HUDEP-2 (cell line): ENCODE results near the gene SLC25A44.

ENCODE experiments used
- DNase-seq, 76 experiments: peaks; one replicate each; lab custom pipeline; 2025; ENCODE audit not compliant: unreplicated experiment in 76 of 76; lab: John Stamatoyannopoulos, UW

Gene SLC25A44

DNA sequence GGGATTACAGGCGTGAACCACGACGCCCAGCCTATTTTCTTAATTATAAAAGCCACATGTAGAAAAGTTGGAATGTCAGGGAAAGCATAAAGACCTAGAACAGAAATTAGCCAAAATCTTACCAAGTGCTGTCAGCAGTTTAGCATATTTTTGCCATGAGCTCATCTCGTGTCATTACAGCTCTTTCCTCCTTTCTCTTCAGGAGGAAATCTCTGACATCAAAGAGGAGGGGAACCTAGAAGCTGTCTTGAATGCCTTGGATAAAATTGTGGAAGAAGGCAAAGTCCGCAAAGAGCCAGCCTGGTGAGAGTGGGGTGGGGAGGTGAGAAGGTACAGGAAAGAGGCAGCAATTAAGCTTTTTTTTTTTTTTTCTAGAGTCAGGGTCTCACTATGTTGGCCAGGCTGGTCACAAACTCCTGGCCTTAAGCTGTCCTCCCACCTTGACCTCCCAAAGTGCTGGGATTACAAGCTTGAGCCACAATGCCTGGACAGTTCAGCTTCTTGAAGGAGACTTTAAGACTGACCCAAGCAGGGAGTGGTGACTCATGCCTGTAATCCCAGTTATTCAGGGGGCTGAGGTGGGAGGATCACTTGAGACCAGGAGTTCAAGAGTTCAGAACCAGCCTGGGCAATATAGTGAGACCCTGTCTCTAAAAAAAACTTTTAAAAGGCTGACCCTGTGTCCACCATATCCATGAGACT is 39.7 kb downstream of the SLC25A44 start:
- no peak for DNase-seq

DNA sequence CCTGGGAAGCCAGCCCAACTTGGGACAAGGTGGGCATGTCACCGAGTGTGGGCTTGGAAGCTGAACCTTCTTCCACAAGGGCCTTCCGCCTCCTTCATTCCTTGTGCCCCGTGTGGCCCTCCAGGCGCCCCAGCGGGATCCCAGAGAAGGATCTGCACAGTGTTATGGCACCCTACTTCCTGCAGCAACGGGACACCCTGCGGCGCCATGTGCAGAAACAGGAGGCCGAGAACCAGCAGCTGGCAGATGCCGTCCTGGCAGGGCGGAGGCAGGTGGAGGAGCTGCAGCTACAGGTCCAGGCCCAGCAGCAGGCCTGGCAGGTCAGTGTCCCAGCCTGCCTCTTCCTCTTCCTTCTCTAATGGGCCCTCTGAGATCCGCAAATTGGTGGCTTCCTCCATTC is 42.3 kb downstream of the SLC25A44 start:
- no peak for DNase-seq

DNA sequence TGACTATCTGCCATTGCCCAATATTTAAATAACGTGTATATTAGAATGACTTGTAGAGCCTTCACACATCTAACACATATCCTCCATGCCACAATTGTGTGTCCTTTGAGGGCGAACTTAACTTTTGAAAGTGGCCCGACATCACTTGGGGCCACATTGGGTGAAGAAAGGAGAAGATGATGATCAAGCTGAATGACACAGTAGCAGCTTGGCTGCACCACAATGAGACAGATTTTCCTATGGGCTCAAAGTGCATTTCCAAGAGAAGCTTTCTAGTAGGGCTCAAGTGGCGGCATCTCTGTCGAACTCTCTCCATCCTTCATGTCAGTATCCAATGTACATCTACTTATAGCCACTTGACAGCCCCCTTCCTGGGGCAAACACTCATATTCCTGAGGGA is 44.3 kb downstream of the SLC25A44 start:
- DNase-seq, result no peak

DNA sequence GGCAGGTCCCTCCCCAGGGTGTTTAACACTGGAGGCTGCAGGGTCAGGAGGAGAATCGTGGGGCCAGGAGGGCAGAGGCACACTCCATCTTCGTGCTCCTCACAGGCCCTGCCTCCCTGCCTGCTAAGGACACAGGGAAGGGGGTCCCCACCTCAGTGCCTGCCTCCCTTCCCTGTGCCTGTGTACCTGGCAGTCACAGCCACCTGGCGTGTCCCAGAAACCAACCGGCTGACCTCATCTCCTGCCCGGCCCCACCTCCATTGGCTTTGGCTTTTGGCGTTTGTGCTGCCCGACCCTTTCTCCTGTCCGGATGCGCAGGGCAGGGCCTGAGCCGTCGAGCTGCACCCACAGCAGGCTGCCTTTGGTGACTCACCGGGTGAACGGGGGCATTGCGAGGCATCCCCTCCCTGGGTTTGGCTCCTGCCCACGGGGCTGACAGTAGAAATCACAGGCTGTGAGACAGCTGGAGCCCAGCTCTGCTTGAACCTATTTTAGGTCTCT is 47.5 kb downstream of the SLC25A44 start:
- no peak for DNase-seq

DNA sequence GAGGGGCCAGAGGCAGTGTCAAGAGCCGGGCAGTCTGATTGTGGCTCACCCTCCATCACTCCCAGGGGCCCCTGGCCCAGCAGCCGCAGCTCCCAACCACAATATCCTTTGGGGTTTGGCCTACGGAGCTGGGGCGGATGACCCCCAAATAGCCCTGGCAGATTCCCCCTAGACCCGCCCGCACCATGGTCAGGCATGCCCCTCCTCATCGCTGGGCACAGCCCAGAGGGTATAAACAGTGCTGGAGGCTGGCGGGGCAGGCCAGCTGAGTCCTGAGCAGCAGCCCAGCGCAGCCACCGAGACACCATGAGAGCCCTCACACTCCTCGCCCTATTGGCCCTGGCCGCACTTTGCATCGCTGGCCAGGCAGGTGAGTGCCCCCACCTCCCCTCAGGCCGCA is 48.0 kb downstream of the SLC25A44 start, which contains the start of gene BGLAP:
Gene BGLAP, plus strand, starts transcription at position 259 of the 400 bp plus-strand sequence. Its CDS starts 48 bp downstream, at position 307.
- DNase-seq, result no peak

DNA sequence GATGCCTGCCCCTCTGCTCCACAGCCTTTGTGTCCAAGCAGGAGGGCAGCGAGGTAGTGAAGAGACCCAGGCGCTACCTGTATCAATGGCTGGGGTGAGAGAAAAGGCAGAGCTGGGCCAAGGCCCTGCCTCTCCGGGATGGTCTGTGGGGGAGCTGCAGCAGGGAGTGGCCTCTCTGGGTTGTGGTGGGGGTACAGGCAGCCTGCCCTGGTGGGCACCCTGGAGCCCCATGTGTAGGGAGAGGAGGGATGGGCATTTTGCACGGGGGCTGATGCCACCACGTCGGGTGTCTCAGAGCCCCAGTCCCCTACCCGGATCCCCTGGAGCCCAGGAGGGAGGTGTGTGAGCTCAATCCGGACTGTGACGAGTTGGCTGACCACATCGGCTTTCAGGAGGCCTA is 48.8 kb downstream of the SLC25A44 start:
- no peak for DNase-seq

DNA sequence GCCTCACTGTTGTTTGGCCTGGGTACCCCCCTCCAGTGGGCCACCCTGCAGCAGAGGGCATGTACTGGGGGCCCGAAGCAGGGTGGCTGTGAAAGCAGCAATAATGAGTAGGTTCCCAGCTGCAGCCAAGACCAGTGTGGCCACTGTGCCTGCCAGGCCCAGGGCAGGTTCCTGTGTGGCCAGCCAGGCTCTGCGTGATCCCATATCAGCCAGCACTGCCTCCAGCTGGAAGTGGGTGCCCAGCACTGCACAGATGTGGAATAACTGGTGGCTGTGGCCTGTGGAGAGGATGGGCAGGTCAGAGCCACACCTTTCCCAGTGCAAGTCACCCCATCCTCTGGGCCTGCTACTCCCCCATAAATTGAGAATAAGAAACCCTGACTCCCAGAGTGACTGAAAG is 50.2 kb downstream of the SLC25A44 start:
- no peak for DNase-seq

DNA sequence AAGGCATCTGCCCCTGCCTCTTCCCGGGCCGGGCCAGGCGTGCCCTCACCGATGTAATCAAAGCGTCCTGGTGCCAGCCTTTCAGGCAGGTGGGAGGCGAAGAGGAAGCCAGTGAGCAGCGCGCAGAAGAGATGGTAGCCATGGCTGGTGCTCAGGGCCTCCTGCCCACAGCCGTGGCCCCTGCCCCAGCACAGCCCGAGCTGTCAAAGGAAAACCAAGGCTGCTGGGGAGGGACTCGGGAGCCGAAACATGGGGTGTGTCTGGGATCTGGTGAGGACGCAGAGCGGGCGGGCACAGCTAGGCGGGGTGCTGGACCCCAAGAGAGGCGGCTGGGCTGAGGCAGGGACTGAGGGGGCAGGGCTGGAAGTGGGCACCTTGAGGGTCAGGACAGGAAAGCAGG is 50.8 kb downstream of the SLC25A44 start:
- no peak for DNase-seq

DNA sequence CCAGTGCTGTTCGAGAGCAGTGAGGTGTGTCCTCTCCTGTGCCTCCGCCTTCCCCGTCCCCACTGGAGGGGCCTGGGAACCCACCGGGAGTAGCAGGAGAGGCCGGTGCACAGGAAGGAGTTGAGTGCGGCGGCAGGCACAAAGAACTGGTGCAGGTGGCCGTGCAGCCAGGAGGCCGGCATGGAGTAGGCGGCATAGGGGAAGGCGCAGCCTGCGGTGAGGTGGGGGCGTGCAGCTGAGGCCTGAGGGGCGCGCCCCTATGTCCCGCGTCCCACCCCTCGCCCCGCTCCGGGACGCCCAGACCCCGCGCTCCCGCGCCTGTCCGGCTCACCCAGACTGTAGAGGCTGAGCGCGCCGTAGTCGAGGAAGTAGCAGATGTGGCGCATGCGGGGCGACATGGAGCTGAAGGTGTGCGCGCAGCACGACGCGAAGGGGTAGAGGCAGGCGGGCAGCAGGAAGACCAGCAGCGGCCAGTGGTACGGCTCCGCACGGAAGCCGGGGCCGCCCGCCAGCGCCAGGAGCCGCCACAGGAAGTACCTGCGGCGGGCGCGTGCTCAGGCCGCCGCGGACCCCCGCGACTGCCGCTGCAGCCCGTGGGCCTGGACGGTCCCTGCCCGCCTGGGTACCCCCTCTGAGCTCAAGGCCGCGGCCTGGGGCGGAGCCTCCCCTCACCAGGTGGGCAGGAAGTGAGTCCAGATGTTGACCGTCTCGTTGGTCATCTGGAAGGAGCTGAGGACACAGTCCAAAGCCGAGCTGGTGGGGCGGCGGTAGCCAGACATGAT is 51.7 kb downstream of the SLC25A44 start:
- DNase-seq, result no peak

DNA sequence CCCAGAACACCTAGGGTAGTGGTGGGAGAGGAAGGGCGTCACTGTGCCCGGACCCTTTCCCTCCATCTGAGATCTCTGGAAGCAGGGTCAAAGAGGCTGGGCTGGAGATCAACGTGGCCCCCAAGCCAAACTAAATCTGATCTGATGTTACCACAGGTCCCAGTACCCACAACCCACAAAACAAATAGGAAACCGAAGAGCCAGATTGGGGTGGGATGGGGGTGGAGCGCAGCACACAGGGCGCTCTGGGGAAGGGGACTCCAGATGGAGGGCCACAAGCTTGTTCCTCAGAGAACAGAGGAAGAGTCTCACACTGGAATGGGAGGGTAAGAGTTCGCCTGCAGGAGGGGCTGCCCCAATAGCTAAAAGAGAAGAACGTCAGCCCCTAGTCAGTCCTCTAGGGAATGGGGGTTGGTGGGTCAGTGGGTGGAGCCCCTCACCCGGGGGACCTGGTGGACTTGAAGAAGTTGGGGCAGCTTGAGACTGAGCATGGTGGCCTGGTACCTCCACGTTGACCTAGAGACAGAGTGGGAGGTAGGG is 52.4 kb downstream of the SLC25A44 start:
- no peak for DNase-seq

DNA sequence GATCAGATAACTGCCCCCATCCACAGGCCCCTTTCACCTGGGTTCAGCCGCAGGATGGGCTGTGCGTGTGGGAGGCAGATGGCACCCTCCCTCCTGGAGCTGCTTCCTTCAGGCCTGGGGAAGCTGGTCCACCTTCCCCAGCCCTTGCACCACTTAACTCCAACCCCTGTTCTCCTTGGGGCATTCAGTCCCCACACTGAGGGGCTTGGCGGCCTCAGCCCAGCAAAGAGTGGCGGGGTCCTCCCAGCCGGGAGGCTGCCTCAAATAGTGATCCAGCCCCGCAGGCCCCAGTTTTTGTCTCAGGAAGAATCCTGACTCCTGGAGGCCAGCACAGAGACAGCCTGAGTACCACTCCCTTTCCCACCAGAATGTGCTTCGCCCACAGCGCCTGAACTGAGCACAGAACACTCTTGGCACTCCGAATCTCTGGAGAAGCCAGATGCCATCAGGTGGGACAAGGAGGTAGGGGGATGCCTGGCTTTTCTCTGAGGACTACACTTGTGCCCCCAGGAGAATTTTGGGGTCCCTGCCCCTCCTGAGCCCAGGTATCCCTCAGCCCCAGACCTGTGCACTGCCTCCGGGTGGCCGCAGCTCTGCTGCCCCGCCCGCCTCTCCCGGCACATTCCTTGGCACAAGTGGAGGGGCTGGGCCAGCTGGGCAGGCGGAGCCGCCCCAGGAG is 53.0 kb downstream of the SLC25A44 start:
- DNase-seq, result peak in 7 of 76 experiments; percentile 8 to 34 (median 15)

DNA sequence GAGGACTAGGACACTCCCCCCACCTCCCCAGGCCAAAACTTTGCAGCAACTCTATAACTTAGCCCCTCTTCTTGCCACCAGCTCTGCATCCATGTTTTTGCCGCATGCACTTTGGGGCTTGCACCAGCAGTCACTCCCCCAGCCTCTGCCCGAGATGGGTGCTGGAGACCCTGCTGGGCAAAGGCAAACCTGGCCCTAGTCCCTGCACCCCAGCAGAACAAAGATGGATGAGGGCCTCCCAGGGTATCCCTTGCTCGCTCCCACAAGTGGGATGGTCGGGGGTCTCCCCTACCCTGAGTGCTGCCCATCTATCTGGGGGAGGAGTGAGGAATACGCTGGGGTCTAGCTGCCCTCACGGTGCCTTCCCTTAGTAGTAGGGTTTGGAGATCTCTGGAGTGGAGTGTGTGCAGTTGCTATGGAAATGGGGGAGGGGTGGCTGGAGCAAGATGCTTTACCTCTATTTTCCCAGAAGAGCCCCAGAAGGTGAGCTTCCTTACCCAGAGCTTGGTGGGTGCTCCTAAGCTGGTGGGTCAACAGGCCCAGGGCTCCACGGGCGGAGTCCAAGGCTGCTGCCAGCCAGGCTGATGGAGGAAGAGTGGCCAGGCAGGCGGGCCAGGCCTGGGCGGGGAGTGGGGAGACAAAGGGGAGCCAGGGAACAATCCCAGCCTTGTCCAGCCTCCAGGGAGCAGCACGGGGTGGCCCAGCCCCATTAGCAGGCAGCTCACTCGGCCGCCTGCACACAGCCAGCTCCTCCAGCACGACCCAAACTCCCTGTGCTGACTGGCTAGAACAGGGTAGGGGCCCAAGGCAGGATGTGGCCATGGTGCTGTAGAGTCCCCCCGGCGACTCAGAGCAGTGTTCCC is 53.8 kb downstream of the SLC25A44 start, which contains the start of gene PAQR6:
Gene PAQR6, minus strand, starts transcription at position 597 of the 863 bp plus-strand sequence. CDS start 1,325 bp downstream, outside the sequence.
- DNase-seq, result peak in 1 of 76 experiments; percentile 9

DNA sequence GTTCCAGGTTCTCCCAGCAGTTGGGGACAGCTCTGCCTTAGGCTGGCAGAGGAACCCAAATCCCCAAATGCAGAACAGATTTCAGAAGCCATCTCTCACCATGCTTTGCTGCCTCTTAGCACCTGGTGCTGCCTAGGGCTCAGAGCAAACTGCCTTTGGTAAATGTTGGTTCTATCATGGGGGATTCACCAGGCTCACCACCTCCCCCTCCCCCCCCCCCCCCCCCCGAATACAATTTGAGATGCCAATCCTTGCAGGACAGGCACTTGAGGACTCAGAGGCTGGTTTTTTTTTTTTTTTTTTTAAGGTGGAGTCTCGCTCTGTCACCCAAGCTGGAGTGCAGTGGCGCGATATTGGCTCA is 54.4 kb downstream of the SLC25A44 start:
- DNase-seq, result no peak

DNA sequence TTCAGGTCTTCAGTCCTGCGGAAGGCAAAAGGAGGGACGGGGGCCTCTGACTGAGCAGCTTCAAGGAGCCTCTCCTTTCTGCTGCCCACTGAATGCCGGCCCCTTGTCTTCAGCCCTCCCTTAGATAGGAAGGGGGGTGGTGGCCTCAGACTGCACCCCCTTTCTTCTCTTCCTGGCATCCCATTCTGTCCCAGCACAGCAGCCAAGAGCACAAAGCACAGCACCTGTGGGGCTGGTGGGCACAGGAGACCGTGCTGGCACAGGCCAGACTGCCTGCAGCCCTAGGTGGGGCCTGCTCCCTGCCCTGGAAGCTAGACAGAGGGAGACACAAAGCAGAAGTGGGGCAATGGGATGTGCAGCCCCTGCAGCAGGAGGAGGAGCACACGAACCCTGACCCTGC is 55.7 kb downstream of the SLC25A44 start:
- DNase-seq, result no peak

DNA sequence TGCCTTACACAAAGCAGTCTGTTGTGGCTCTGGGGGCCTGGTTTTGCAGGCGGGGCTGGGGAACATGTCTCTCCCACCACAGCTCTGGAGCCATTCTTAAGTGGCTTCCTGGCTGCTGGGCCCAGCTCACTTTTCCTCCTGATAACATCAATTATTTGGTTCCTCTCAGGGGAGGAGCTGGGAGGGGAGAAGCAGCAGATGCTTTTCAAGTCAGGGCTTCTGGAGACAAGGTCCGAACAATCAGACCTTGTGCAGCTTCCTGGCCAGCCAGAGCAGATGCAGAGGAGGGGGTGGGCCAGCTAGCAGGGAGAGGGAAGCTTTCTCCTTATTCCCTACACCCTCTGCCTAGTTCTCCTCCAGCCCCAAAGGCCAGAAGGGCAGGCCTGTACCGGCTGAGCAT is 57.6 kb downstream of the SLC25A44 start:
- DNase-seq, result peak in 1 of 76 experiments; percentile 31

DNA sequence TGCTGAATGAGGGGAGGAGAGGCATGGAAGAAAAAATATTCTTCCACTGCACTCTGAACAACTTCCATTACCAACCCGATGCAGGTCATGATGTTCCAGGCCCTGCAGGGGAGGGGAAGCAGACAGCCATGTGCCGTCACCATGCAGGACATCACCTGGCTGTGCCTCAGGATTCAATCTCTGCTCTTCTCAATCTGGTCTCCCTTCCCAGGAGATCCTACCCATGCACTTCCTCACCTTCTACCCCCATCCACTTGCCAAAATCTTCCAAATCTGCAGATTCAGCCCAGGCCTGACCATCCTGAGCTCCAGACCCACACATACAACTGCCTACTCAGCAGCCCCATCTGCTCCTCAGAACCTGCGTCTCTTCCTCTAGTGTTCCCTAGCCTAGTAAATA is 59.7 kb downstream of the SLC25A44 start:
- no peak for DNase-seq

DNA sequence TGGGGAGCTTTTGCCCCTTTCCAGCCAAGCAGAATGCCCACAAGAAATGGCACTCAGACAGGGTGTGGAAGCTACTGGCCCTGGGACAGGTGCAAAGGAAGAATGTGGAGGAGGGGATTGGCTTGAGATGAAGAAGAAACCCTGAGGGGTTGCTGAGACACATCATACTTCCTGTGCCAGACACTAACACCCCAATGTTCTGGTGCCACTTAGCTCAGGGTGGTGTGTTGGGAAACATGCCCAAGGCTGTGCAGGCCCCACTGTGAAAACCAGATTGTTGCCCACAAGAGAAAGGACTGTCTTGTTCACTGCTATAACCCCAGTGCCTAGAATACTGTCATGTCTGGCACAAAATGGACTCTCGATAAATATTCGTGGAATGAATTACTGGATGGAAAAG is 63.8 kb downstream of the SLC25A44 start:
- DNase-seq, result no peak

DNA sequence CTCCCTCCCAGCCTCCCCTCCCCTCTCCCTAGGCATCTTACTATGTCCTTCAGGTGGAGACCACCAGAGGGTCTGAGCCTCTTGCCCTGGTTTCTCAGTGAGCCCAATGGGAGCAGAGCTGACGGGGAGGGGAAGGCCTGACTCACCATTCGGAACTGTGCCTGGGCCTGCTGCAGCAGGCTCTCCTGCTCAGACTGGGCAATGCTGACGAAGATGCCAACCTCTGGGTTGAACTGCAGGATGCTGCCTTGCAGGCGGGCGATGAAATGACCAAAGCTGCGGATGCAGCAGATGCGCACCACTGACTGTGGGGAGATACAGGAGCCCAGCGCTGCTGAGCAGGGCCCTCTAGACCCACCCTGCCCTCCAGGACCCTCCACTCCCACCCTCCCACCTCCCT is 65.0 kb downstream of the SLC25A44 start:
- no peak for DNase-seq

DNA sequence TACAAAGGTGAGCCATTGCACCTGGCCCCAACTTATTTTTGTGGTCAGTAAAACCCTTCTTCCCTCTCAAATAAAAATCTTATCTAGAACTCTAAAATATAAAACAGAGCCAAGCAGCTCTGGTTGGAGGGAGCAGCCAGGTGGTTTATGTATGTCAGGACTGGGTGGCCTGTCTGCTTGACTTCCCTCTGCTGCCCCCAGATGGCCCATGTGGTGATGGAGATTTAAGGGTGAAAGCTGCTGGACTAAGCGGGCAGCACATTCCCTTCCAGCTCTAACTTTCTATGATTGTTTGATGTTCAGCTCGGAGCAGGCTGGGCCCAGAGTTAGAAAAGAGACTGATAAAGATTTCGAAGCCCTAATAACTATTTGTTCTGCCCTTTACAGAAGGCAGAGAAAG is 65.9 kb downstream of the SLC25A44 start:
- DNase-seq, result peak in 11 of 76 experiments; percentile 4 to 29 (median 13)

DNA sequence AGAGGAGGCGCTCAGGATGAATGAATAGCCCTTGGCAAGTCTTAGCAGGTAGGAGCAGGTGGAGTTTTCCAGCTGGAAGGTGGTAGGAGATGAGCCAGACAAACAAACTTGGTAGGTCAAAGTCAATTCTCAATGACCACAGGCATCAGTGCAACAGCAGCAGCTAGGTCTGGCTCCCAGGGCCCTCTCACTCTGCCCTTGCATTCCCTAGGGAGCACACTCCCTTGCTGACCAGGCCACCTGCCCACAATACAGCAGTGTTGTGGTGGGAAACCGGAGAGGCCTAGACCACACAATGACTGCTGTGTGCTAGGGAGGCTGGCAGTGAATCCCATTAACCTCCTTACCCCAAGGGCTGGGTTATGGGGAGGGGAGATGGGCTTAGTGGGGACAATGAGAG is 67.0 kb downstream of the SLC25A44 start:
- no peak for DNase-seq
